HL-60/S4 treated with phorbol 12-myristate 13-acetate at 8.2 ng/mL for 4 days and 3 days (cell line): ENCODE results near the gene IFT81.
"Not testable (repeated sequence)": the region's sequence is repeated elsewhere in the genome, so short reads cannot be mapped to it uniquely, and the experiment has no call there.

Experiments used
- in situ Hi-C: fragments of 300-500 bp; cut with MboI; formaldehyde crosslinking; loops from 2 replicates; pipeline ENCODE4 v1.15.0; 2022; ENCODE audit warnings: low sequenced_read_pairs

Gene IFT81

GRCh38 chr12:110124269-110124995 is at the start of gene IFT81:
Gene IFT81, plus strand, starts transcription at chr12:110124357. Its CDS starts 3,024 bp downstream, at chr12:110127381.
- in situ Hi-C loops, result loop anchor here (25.0 kb wide), 1 partner anchor 313 kb away; no protein-coding TSS in a partner anchor

- in situ Hi-C loops, result no loop called here
Measured at GRCh38 chr12:110075880-110076279, 48.3 kb upstream of the IFT81 start.

DNA sequence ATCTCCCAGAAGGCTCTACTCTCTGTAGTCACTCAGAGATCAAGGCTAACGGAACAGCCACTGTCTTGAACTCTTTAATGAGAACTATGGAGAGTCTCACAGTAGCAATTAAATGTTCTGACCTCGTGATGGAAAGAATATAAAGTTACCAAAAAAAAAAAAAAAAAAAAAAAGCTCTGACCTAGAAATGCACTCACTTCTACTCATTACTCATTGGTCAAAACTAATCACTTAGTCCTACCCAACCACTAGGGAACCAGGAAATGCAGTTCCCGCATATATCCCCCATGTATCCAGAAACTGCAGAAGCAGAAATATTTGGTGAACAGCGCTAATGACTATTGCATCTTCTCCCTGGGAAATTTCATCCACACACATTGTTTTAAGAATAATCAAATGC is 46.4 kb upstream of the IFT81 start:
- in situ Hi-C loops, result no loop called here

DNA sequence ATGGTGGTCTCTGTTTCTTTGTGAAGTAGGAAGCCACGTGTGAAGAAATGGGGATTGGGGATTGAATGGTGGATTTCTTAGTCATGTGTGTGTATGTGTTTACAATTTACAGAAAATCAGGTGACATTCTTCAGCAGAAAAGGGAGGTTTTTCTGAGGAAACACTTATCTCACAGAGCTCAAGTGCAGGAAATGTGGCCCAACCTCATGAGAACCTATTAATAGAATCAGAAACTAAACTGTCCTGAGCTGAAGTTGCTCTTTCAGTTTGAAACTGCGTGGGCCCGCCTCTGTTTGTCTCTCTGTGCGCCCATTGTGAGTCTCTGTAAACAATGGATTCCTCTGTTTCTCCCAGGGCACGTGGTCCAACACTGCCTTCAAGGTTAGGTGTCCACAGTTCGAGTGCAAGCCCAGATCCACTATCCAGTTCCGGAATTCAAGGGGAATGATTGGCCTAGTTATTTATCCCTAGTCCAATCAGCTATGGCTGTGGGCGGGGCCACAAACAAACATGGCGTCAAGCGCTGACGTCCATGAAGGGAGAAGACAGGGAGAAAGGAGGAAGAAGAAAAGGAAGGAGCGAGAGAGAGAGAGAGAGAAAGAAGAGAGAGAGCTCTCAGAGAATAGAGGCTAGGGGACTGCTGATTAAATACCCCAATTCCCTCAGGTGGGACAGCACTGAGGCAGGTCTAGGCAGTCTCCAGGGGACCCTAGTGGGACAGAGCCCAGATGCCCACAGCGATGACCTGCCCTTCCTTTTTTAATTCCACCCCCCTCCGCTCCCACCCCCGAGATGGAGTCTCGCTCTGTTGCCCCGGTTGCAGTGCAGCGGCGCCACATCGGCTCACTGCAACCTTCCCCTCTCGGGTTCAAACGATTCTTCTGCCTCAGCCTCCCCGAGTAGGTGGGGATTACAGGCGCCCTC is 44.4 kb upstream of the IFT81 start:
- in situ Hi-C loops, result no loop called here

DNA sequence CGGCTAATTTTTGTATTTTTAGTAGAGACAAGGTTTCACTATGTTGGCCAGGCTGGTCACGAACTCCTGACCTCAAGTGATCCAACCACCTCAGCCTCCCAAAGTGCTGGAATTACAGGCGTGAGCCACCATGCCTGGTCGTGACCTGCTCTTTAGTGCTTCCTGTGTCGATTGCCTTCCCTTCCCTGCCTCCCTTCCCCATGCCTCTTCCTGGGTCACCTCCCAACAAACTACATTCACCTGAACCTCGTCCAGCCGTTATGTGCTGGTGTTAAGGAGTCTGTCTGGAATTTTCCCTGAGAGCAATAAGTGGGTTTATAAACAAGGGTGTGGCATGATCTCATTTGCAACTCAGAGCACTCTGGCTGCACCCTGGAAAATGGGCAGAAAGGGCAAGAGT is 43.7 kb upstream of the IFT81 start:
- in situ Hi-C loops, result no loop called here

DNA sequence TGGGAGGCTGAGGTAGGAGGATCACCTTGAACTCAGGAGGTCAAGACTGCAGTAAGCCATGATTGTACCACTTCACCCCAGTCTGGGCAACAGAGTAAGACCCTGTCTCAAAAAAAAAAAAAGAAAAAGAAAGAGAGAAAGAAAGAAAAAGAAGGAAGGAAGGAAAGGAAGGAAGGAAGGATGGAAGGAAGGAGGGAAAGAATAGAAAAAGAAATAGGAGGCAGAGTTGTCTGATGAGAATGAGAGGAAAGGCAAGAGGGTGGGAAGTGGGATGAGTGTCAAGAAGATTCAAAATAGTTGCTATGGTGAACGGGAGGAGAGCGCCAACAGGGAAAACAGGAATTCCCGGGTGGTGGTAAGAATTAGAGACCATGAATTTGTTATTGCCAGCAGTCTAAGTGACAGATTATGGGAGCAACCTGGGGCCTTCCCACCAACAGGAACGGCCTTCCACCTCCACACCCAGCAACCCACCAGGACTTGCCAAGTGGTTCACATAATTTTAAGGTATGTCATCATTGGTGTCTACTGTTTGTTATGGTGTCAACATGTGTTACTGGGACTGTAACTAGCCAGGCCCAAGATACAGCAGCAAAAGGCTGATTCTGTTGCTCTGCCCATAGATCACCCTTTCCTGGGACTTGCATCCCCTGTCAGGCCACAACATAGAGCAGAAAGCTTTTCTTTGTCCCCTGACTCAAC is 39.7 kb upstream of the IFT81 start:
- in situ Hi-C loops, result no loop called here

DNA sequence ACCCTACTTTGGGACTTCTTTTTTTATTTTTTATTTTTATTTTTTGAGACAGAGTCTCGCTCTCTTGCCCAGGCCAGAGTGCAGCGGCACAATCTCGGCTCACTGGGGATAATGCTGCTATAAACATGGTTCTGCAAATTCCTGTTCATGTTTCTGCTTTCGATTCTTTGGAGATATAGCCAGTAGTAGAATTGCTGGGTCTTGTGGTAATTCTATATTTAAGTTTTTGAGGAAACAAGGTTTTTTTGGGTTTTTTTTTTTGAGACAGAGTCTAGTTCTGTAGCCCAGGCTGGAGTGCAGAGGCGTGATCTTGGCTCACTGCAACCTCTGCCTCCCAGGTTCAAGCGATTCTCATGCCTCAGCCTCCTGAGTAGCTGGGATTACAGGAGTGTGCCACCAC is 35.9 kb upstream of the IFT81 start:
- in situ Hi-C loops, result not testable (repeated sequence)

GRCh38 chr12:110088936-110089335 is 35.2 kb upstream of the IFT81 start:
- in situ Hi-C loops, result no loop called here

- in situ Hi-C loops, result no loop called here
Measured at GRCh38 chr12:110090266-110091135, 33.7 kb upstream of the IFT81 start.

- in situ Hi-C loops, result no loop called here
Measured at GRCh38 chr12:110091136-110091711, 32.9 kb upstream of the IFT81 start.

DNA sequence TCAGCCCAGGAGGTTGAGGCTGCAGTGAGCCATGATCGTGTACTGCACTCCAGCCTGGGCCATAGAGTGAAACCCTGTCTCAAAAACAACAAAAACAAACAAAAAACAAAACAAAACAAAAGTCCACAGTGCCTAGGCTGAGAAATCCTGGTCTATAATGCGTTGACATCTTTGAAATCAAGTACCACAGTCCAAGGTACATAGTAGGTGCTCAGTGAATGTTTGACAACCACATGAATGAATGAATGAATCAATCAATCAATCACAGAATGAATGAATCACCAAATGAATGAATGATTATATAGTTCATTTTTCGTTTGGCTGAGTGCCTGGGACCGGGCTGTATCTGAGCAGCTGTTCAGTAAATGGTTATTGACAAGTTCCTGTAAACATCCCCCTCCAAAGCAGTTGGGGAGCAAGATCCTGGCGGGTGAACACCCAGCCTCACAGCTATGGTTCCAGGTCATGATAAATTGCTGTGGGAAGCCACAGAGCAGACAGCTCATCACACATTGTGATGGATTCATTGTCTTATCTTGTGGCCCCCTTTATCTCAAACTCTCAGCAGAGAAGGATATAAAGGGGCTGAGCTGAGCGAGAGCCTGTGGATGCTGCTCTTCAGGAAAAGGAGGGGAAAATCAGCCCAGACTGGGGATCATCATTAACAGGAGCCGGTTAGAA is 30.4 kb upstream of the IFT81 start:
- in situ Hi-C loops, result no loop called here

GRCh38 chr12:110100315-110100970 is 23.7 kb upstream of the IFT81 start:
- in situ Hi-C loops, result loop anchor here (25.0 kb wide), 1 partner anchor 337 kb away; no protein-coding TSS in a partner anchor

DNA sequence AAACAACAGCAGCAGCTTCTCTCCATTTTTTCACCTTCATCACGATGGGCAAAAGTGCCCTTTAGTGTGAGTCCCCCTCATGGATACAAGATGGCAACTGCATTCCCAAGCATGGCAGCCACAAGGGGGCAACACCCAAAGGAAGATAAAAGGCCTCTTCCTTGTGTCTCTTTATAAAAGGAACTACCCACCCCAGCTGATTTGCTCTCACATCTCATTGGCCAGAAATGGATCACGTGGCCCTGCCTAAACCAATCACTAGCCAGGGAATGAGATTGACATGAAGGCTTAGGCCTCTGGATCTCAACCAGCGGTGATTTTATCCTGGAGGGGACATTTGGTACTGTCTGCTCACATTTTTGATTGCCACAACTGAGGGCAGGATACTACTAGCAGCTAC is 21.9 kb upstream of the IFT81 start:
- in situ Hi-C loops, result loop anchor here (25.0 kb wide), 1 partner anchor 335 kb away; no protein-coding TSS in a partner anchor

GRCh38 chr12:110104188-110105094 is 19.7 kb upstream of the IFT81 start:
- in situ Hi-C loops, result loop anchor here (25.0 kb wide), 1 partner anchor 333 kb away; no protein-coding TSS in a partner anchor

DNA sequence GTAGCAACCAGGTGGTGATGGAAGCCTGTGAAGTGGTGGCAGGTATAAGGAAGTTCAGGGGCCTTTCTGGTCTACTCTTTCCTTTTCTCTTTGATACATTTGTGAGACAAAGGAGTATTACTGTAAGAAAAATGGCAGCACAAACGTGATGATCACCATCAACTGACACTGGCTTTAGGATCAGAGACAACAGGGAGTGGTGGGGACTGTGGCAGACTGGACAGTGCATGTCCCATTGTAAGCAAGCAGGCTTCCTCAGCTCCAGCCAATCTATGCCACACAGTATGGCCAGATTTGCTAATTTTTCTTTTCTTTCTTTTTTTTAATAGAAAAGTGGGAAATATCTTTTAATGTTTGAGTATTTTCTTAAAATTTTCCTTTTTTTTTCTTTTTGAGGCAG is 19.0 kb upstream of the IFT81 start:
- in situ Hi-C loops, result loop anchor here (25.0 kb wide), 1 partner anchor 332 kb away; no protein-coding TSS in a partner anchor

GRCh38 chr12:110105986-110106385 is 18.2 kb upstream of the IFT81 start:
- in situ Hi-C loops, result loop anchor here (25.0 kb wide), 1 partner anchor 331 kb away; no protein-coding TSS in a partner anchor
